Heart right ventricle (tissue), 16 donors: Measurements from ENCODE around the gene ANKRD13D. TPM values are rescaled to one million over a fixed set of nuclear protein-coding genes. Genes with fewer than 3 reads are reported as not detected.

Experiments
- ATAC-seq, 8 donors: fragments of 200-7000 bp; cut with Tn5 transposase; one replicate each; pipeline ENCODE4 v1.9.1; 2020; ENCODE audit warnings: mild to moderate bottlenecking in 8 of 8, moderate library complexity in 8 of 8, moderate number of reproducible peaks in 1 of 8
- DNase-seq, 2 donors: peaks; one replicate each; pipeline ENCODE4 v3.0.0-alpha.2; 2020
- H3K27ac ChIP-seq, 10 donors: fragments of 200-600 bp; sonication (generic) in 2 of 10; one replicate each; pipeline versions ENCODE4 v1.5.0 to v1.8.0; 2020 to 2022; ENCODE audit warnings: mild to moderate bottlenecking in 3 of 10
- H3K27me3 ChIP-seq, 7 donors: fragments of 200-600 bp; one replicate each; pipeline ENCODE4 v1.8.0; 2021 to 2022; ENCODE audit warnings: mild to moderate bottlenecking in 2 of 7
- H3K36me3 ChIP-seq, 9 donors: fragments of 200-600 bp; sonication (generic) in 1 of 9; one replicate each; pipeline versions ENCODE4 v1.5.0 to v1.8.0; 2020 to 2022; ENCODE audit warnings: mild to moderate bottlenecking in 2 of 9
- H3K4me1 ChIP-seq, 9 donors: fragments of 200-600 bp; sonication (generic) in 1 of 9; one replicate each; pipeline versions ENCODE4 v1.5.0 to v1.8.0; 2020 to 2022; ENCODE audit warnings: mild to moderate bottlenecking in 4 of 9
- H3K4me3 ChIP-seq, 10 donors: fragments of 200-600 bp; sonication (generic) in 2 of 10; one replicate each; pipeline versions ENCODE4 v1.5.0 to v1.8.0; 2020 to 2022; ENCODE audit warnings: mild to moderate bottlenecking in 7 of 10, moderate library complexity in 2 of 10
- H3K9me3 ChIP-seq, 11 donors: fragments of 200-600 bp in 10 of 11; sonication (generic) in 2 of 11; one replicate each; pipeline versions ENCODE4 v1.5.0 to v1.8.0; 2013 to 2022; ENCODE audit warnings: mild to moderate bottlenecking in 2 of 11, control low read depth in 1 of 11, moderate library complexity in 1 of 11
- CTCF ChIP-seq, 9 donors: fragments of 200-600 bp; sonication (generic) in 2 of 9; IDR thresholded peaks; one replicate each; pipeline versions ENCODE4 v1.5.0 to v1.8.0; 2021 to 2022; ENCODE audit warnings: antibody characterized with exemption in 9 of 9, mild to moderate bottlenecking in 5 of 9, moderate library complexity in 1 of 9
- WGBS, 2 donors: extraction: QIAGEN DNeasy Blood & Tissue Kit; methylation state at CpG; one replicate each; pipeline ENCODE4 v1.1.7; 2013; ENCODE audit warnings: inconsistent platforms in 1 of 2; 5-methylcytosine and 5-hydroxymethylcytosine counted together
- intact Hi-C, 10 donors: fragments of 100-400 bp; cut with DNase I; formaldehyde crosslinking; loops; one replicate each; pipeline versions ENCODE4 v1.11.1 to v1.14.2; 2022
- polyA plus RNA-seq, 2 donors: library from polyadenylated mRNA; stranded (reverse); fragments of 200-250 nt; gene quantifications; one replicate each; pipeline ENCODE4 v1.2.3, GENCODE V29; 2013
- total RNA-seq, 10 donors: library from RNA; stranded (reverse); fragmentation: NEBNext Ultra II Directional in 3 of 10; extraction: Animal tissue kit (Norgen Biotek cat#: 25700) in 3 of 10; gene quantifications; one replicate each; pipeline versions ENCODE4 v1.2.1 to v1.2.4, GENCODE V29; 2021 to 2023
- donor health status: Arrhythmogenic right ventricular cardiomyopathy.
- donor health status: ischemic (EF 13 %, LVEDD 7.1; RV severe dilation, severe dysfunction).
- donor health status: healthy with polysubstance abuse.
- donor health status: DM: no; HTN: yes; CAD: no.
- donor health status: DM: no; HTN: no; CAD: no.
- donor health status: ischemic (EF 25% LVEDD 6.9; RV normal size, moderate dysfunction).
- donor health status: ischemic (EF 25% LVEDD 5.7; RV mildly dilated, moderate dysfunction).
- donor health status: healthy.
- donor health status: DM: yes; HTN: yes; CAD: no.
- donor health status: Ischemic cardiomyopathy.
- donor health status: ischemic (EF 35%, LVEDD 5.7; RV mildly dilated, moderate dysfunction).
- donor health status: nonischemic (EF 11% LVEDD 7.7; RV severe dilation, severe dysfunction).
- donor health status: DM: yes; HTN: yes; CAD: no.
- donor health status: PGD.
- donor health status: ischemic (EF 29% LVEDD 5.4; RV normal size, mild dysfunction).
- donor health status: nonischemic (EF 23%, LVEDD 6.1; RV moderate dilation, normal function).

Gene ANKRD13D
- total and polyA plus RNA-seq, 12 donors: 7.9 to 39.4 (median 13.3) TPM

GRCh38 chr11:67320011-67320410 lies 30.9 kb downstream of the ANKRD13D start:
- Histone ChIP-seq H3K36me3 (peaks cover 0 to 11% (median 0%) of the 10 kb centered on the region in 9 donors), H3K9me3 (no peaks in the 10 kb centered on the region), H3K27me3 (no peaks in the 10 kb centered on the region), H3K4me1 (peaks cover 4 to 23% (median 17%) of the 10 kb centered on the region in 9 donors), H3K27ac (no peak overlapping the region), H3K4me3 (no peak overlapping the region)
- 88% methylated on average over 3 of the region's 3 CpGs for WGBS, 2 donors
- no peak for TF ChIP-seq CTCF (IDR thresholded peaks at IDR 0.05)
- intact Hi-C loops: no loop called here
- ATAC-seq: no peak
- DNase-seq: no peak

DNA sequence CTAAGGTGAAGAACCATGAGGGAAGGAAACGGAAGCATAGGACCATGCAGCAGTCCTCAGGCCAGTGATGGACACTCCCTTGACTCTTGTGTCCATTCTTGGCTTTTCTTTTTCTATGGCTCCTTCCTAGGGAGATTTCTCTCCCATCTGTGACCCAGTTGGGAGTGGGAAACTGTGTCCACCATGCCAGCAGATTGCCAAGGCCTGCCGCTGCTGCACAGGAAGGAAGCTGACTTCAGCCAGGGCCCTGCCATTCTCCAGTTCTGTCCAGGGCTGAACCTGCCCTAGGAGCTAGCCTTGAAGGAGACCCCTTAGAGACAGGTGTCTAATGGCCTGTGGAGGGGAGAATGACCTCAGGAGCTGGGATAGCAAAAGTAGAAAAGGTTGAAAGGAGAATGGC lies 31.6 kb downstream of the ANKRD13D start:
- TF ChIP-seq CTCF (IDR thresholded peaks at IDR 0.05): no peak
- 90 to 91% methylated on average over 2 of the region's 2 CpGs for WGBS, 2 donors
- Histone ChIP-seq H3K9me3 (no peaks in the 10 kb centered on the region), H3K4me1 (peaks cover 4 to 23% (median 17%) of the 10 kb centered on the region in 9 donors), H3K27me3 (no peaks in the 10 kb centered on the region), H3K27ac (no peak overlapping the region), H3K4me3 (no peak overlapping the region), H3K36me3 (peaks cover 0 to 11% (median 0%) of the 10 kb centered on the region in 9 donors)
- no peak for DNase-seq
- intact Hi-C loops: no loop called here
- ATAC-seq: no peak

GRCh38 chr11:67321313-67321871 lies 32.3 kb downstream of the ANKRD13D start:
- ATAC-seq (no peak), DNase-seq (no peak)
- intact Hi-C loops: no loop called here
- WGBS, 2 donors: 83 to 86% methylated on average over 6 of the region's 6 CpGs
- no peaks in the 10 kb centered on the region for H3K9me3 ChIP-seq
- no peak overlapping the region for H3K4me3 ChIP-seq
- no peak overlapping the region for H3K27ac ChIP-seq
- TF ChIP-seq CTCF (IDR thresholded peaks at IDR 0.05): no peak
- H3K36me3 ChIP-seq: peaks cover 0 to 11% (median 0%) of the 10 kb centered on the region in 9 donors
- peaks cover 4 to 22% (median 16%) of the 10 kb centered on the region in 9 donors for H3K4me1 ChIP-seq
- H3K27me3 ChIP-seq: no peaks in the 10 kb centered on the region

DNA sequence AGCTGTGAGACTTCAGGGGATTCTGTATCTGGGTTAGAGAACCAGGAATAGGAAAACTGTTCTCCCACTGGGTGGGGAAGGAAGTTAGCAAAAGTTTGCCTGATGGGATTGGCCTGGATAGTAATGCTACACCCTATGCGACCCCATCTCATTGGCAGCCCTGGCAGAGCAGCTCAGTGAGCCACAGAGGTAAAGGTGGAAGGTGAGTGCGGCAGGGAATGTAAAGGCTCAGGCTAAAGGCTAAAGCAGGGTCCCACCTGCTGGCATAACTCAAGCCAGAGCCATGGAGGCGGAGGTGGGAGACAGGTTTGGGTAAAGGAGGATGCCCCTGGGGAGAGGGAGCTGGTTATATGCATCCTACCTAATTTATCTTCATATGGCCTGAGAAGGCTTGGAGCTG lies 32.9 kb downstream of the ANKRD13D start:
- intact Hi-C loops: no loop called here
- TF ChIP-seq CTCF (IDR thresholded peaks at IDR 0.05): no peak

More for the DNA sequence above, 32.9 kb downstream of the ANKRD13D start:
- Histone ChIP-seq H3K36me3 (peaks cover 0 to 11% (median 0%) of the 10 kb centered on the region in 9 donors), H3K27me3 (no peaks in the 10 kb centered on the region), H3K9me3 (no peaks in the 10 kb centered on the region), H3K4me1 (peaks cover 4 to 15% (median 12%) of the 10 kb centered on the region in 9 donors), H3K27ac (no peak overlapping the region), H3K4me3 (no peak overlapping the region)
- DNase-seq: no peak
- 96 to 97% methylated on average over 3 of the region's 3 CpGs for WGBS, 2 donors
- no peak for ATAC-seq
